H54 (cell line): ENCODE results near the gene MTCL1.

Source experiments
- DNase-seq: peaks from one replicate; pipeline ENCODE4 v3.0.0; 2011; ENCODE audit warnings: low spot score, mixed read lengths; ENCODE audit not compliant: insufficient read length
- FAIRE-seq: peaks from 3 replicates; lab custom pipeline; 2011; peaks lifted over from hg19 to GRCh38; lab: Jason Lieb, UNC
- POLR2A ChIP-seq: IDR thresholded peaks from 2 replicates; pipeline ENCODE4 v1.6.1; 2011; ENCODE audit warnings: low read depth, mild to moderate bottlenecking, low read length

MTCL1 gene

GRCh38 chr18:8811115-8811514 is 105.8 kb downstream of the MTCL1 start:
- DNase-seq = no peak
- TF ChIP-seq POLR2A = no peak
- FAIRE-seq = no peak

GRCh38 chr18:8812631-8813030 is 107.3 kb downstream of the MTCL1 start:
- FAIRE-seq (no peak), DNase-seq (no peak)
- no peak for TF ChIP-seq POLR2A

- FAIRE-seq = peak; percentile 45
- no peak for TF ChIP-seq POLR2A
- no peak for DNase-seq
Observed at GRCh38 chr18:8813611-8814010, 108.3 kb downstream of the MTCL1 start.

GRCh38 chr18:8814206-8814605 is 108.8 kb downstream of the MTCL1 start:
- FAIRE-seq = peak; percentile 15
- no peak for DNase-seq
- no peak for TF ChIP-seq POLR2A

GRCh38 chr18:8816220-8816619 is 110.9 kb downstream of the MTCL1 start:
- no peak for FAIRE-seq
- TF ChIP-seq POLR2A = no peak
- no peak for DNase-seq

GRCh38 chr18:8816816-8817215 is 111.5 kb downstream of the MTCL1 start:
- TF ChIP-seq POLR2A = no peak
- no peak for DNase-seq
- FAIRE-seq = no peak

GRCh38 chr18:8818982-8819381 is 113.6 kb downstream of the MTCL1 start:
- FAIRE-seq (no peak), DNase-seq (no peak)
- TF ChIP-seq POLR2A = no peak

GRCh38 chr18:8820396-8821082 is 115.2 kb downstream of the MTCL1 start:
- DNase-seq = no peak
- FAIRE-seq = no peak

GRCh38 chr18:8821083-8821465 is 115.7 kb downstream of the MTCL1 start:
- no peak for TF ChIP-seq POLR2A
- no peak for FAIRE-seq
- no peak for DNase-seq

More at GRCh38 chr18:8820396-8821082, 115.2 kb downstream of the MTCL1 start:
- TF ChIP-seq POLR2A = no peak

- DNase-seq (no peak), FAIRE-seq (no peak)
- no peak for TF ChIP-seq POLR2A
Observed at GRCh38 chr18:8821531-8821930, 116.2 kb downstream of the MTCL1 start.

GRCh38 chr18:8822643-8823042 is 117.3 kb downstream of the MTCL1 start:
- TF ChIP-seq POLR2A = no peak
- FAIRE-seq (no peak), DNase-seq (no peak)

- FAIRE-seq = no peak
- DNase-seq = no peak
- TF ChIP-seq POLR2A = no peak
Observed at GRCh38 chr18:8823530-8823929, 118.2 kb downstream of the MTCL1 start.

- no peak for DNase-seq
- FAIRE-seq = no peak
- TF ChIP-seq POLR2A = no peak
Observed at GRCh38 chr18:8824846-8825245, 119.5 kb downstream of the MTCL1 start.

- TF ChIP-seq POLR2A = no peak
Observed at GRCh38 chr18:8825273-8825672, 119.9 kb downstream of the MTCL1 start.

GRCh38 chr18:8825729-8826375 is 120.5 kb downstream of the MTCL1 start:
- FAIRE-seq = no peak
- no peak for DNase-seq

More at GRCh38 chr18:8825273-8825672, 119.9 kb downstream of the MTCL1 start:
- FAIRE-seq = no peak
- no peak for DNase-seq

GRCh38 chr18:8826514-8826913 is 121.2 kb downstream of the MTCL1 start:
- no peak for DNase-seq
- FAIRE-seq = no peak
- TF ChIP-seq POLR2A = no peak

More at GRCh38 chr18:8825729-8826375, 120.5 kb downstream of the MTCL1 start:
- TF ChIP-seq POLR2A = no peak
